Smooth muscle cell (in vitro differentiated cells): ENCODE results near the gene SALL4. TPM values are rescaled to one million over a fixed set of nuclear protein-coding genes. Genes with fewer than 3 reads are reported as not detected.

Experiments
- DNase-seq: peaks from one replicate; lab custom pipeline; 2025; ENCODE audit not compliant: unreplicated experiment; lab: John Stamatoyannopoulos, UW
- H2AFZ ChIP-seq: fragments of 200-600 bp; sonication (generic); 2 replicates; pipeline ENCODE4 v1.6.0; 2016; ENCODE audit warnings: antibody characterized with exemption, low read depth, mild to moderate bottlenecking
- H3F3A ChIP-seq: fragments of 200-600 bp; sonication (generic); 2 replicates; pipeline ENCODE4 v1.6.0; 2017; ENCODE audit warnings: antibody characterized with exemption, low read depth
- H3K27ac ChIP-seq: fragments of 200-600 bp; sonication (generic); 2 replicates; pipeline ENCODE4 v1.5.1; 2016; ENCODE audit warnings: low read depth, mild to moderate bottlenecking
- H3K27me3 ChIP-seq: fragments of 200-600 bp; sonication (generic); 2 replicates; pipeline ENCODE4 v1.6.1; 2016; ENCODE audit warnings: low read depth, mild to moderate bottlenecking
- H3K36me3 ChIP-seq: fragments of 200-600 bp; sonication (generic); 2 replicates; pipeline ENCODE4 v1.5.1; 2016; ENCODE audit warnings: low read depth
- H3K4me1 ChIP-seq: fragments of 200-600 bp; sonication (generic); 2 replicates; pipeline ENCODE4 v1.5.1; 2016; ENCODE audit warnings: low read depth
- H3K4me2 ChIP-seq: fragments of 200-600 bp; sonication (generic); 2 replicates; pipeline ENCODE4 v1.6.0; 2016; ENCODE audit warnings: mild to moderate bottlenecking
- H3K4me3 ChIP-seq: fragments of 200-600 bp; sonication (generic); 2 replicates; pipeline ENCODE4 v1.5.1; 2016; ENCODE audit warnings: mild to moderate bottlenecking
- H3K79me2 ChIP-seq: fragments of 200-600 bp; sonication (generic); 2 replicates; pipeline ENCODE4 v1.6.0; 2016; ENCODE audit warnings: low read depth, mild to moderate bottlenecking
- H3K9ac ChIP-seq: fragments of 200-600 bp; sonication (generic); 2 replicates; pipeline ENCODE4 v1.6.0; 2016; ENCODE audit warnings: low read depth
- H3K9me3 ChIP-seq: fragments of 200-600 bp; sonication (generic); replicated peaks from 2 replicates; pipeline ENCODE4 v1.5.1; 2016; ENCODE audit warnings: low read depth
- H4K20me1 ChIP-seq: fragments of 200-600 bp; sonication (generic); 2 replicates; pipeline ENCODE4 v1.6.0; 2016; ENCODE audit warnings: low read depth
- CTCF ChIP-seq: fragments of 200-600 bp; sonication (generic); IDR thresholded peaks from 2 replicates; pipeline ENCODE4 v1.5.1; 2017; ENCODE audit warnings: borderline replicate concordance, mild to moderate bottlenecking, antibody characterized with exemption; ENCODE audit not compliant: insufficient read depth, poor library complexity, severe bottlenecking
- WGBS: methylation state at CpG from one replicate; pipeline ENCODE4 v1.1.7; 2016; ENCODE audit warnings: low lambda C conversion rate; 5-methylcytosine and 5-hydroxymethylcytosine counted together
- polyA plus RNA-seq: library from polyadenylated mRNA; unstranded; fragments of >200 nt; fragmentation: Nextera tagmentation; extraction: Ambion mirVana; gene quantifications from 2 replicates; pipeline ENCODE4 v1.2.1, GENCODE V29; 2016
- total RNA-seq: library from RNA; depleted of rRNA; stranded (reverse); fragments of >200 nt; gene quantifications from 2 replicates; pipeline ENCODE4 v1.2.3, GENCODE V29; 2014

SALL4 gene
- total and polyA plus RNA-seq, 2 experiments from 2014 or later, result 14.2 to 17.6 TPM

GRCh38 chr20:51735728-51736600, 66.4 kb downstream of the SALL4 start:
- H3K4me1 ChIP-seq, result no peaks in the 10 kb centered on the region
- H3K79me2 ChIP-seq, result peaks cover 1% of the 10 kb centered on the region
- H3K9me3 ChIP-seq, result no peaks in the 10 kb centered on the region
- TF ChIP-seq CTCF, result no peak
- no peak overlapping the region for H3K4me3 ChIP-seq
- WGBS, result 84% methylated on average over 9 of the region's 11 CpGs
- no peak overlapping the region for H3K9ac ChIP-seq
- H3K27me3 ChIP-seq, result no peaks in the 10 kb centered on the region
- H2AFZ ChIP-seq, result no peak overlapping the region
- no peak overlapping the region for H3K27ac ChIP-seq
- no peak overlapping the region for H3K4me2 ChIP-seq
- H3F3A ChIP-seq, result no peaks in the 10 kb centered on the region
- H4K20me1 ChIP-seq, result peaks cover 6% of the 10 kb centered on the region
- no peaks in the 10 kb centered on the region for H3K36me3 ChIP-seq
- no peak for DNase-seq

- Histone ChIP-seq H3K4me1 (no peaks in the 10 kb centered on the region), H3K4me3 (no peak overlapping the region), H3K4me2 (no peak overlapping the region), H3K27ac (no peak overlapping the region), H3K9me3 (no peaks in the 10 kb centered on the region), H3K9ac (no peak overlapping the region), H3K27me3 (no peaks in the 10 kb centered on the region), H3F3A (no peaks in the 10 kb centered on the region), H4K20me1 (peaks cover 6% of the 10 kb centered on the region), H3K79me2 (no peaks in the 10 kb centered on the region), H3K36me3 (no peaks in the 10 kb centered on the region), H2AFZ (no peak overlapping the region)
- WGBS, result 71% methylated on average over 13 of the region's 13 CpGs
- TF ChIP-seq CTCF, result no peak
- DNase-seq, result no peak
Measured at GRCh38 chr20:51734876-51735720, 67.2 kb downstream of the SALL4 start.

GRCh38 chr20:51733070-51733469, 69.3 kb downstream of the SALL4 start:
- H3K27ac ChIP-seq, result no peak overlapping the region
- H3K36me3 ChIP-seq, result no peaks in the 10 kb centered on the region
- no peak for DNase-seq
- H3F3A ChIP-seq, result no peaks in the 10 kb centered on the region
- no peaks in the 10 kb centered on the region for H3K79me2 ChIP-seq
- H3K9me3 ChIP-seq, result no peaks in the 10 kb centered on the region
- H3K4me3 ChIP-seq, result no peak overlapping the region
- no peak overlapping the region for H3K4me2 ChIP-seq
- no peaks in the 10 kb centered on the region for H3K4me1 ChIP-seq
- H4K20me1 ChIP-seq, result peaks cover 6% of the 10 kb centered on the region
- TF ChIP-seq CTCF, result no peak
- H3K9ac ChIP-seq, result no peak overlapping the region
- no peak overlapping the region for H2AFZ ChIP-seq
- WGBS, result 93% methylated on average over 3 of the region's 3 CpGs
- no peaks in the 10 kb centered on the region for H3K27me3 ChIP-seq

Other genes starting within 250 kb of the SALL4 start
- gene ATP9A, start 34.1 kb downstream of the SALL4 start, total RNA-seq, result 8.0 and 11.2 TPM in 2 replicates
- gene ATP9A, start 34.1 kb downstream of the SALL4 start, polyA plus RNA-seq, result 3.4 and 5.8 TPM in 2 replicates